22Rv1 (cell line): ENCODE data around the gene SCN5A.

Experiments used
- CTCF ChIP-seq: fragments of 450-650 bp; IDR thresholded peaks from 2 replicates; pipeline ENCODE4 v1.5.1; 2017; ENCODE audit warnings: mild to moderate bottlenecking
- ZFX ChIP-seq: fragments of 450-650 bp; IDR thresholded peaks from 2 replicates; pipeline ENCODE4 v1.6.1; 2017; ENCODE audit warnings: antibody characterized with exemption, borderline replicate concordance

GRCh38 chr3:38581774-38582173 is 67.7 kb downstream of the SCN5A start:
- TF ChIP-seq CTCF: no peak
- TF ChIP-seq ZFX: no peak
